Measurements from ENCODE around the gene CATSPERE.

DNA sequence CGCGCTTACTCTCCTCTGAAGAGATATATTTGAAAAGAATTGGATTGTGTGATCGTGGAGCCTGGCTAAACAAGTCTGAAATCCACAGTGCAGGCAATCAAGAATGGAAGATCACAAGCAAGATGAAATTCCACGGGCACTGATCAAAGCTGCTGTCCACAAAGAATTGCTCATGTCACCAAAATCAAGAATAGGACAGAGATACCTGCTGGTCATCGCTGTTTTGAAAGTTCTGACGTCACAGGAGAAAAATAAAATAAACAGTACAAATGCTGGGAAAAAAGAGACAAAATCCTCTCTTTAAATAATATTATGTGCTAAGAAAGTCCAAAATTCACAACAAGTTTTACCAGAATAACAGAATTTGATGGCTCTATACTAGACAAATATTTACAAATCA, 179.8 kb downstream of the CATSPERE start:
- TF ChIP-seq JUNB (CRISPR knock-in tag; conservative IDR thresholded peaks at IDR 0.05) (no peak), HCFC1 (IDR thresholded peaks at IDR 0.05; ENCODE audit: low read depth, low read length) (no peak)
